ENCODE data around the gene CASP1. TPM values are rescaled to one million over a fixed set of nuclear protein-coding genes. Genes with fewer than 3 reads are reported as not detected.

The CASP1 gene
- total RNA-seq, 1 donor = 12.3 TPM

GRCh38 chr11:105052487-105052886 lies 17.5 kb upstream of the CASP1 start:
- TF ChIP-seq CTCF (IDR thresholded peaks at IDR 0.05; ENCODE audit: insufficient read depth, low read length) = no peak
- no peak for DNase-seq (ENCODE audit: low read depth)
- H3K4me3 ChIP-seq (ENCODE audit: low read depth, low read length) = no peak overlapping the region

- H3K4me3 ChIP-seq (ENCODE audit: low read depth, low read length) = no peak overlapping the region
- TF ChIP-seq CTCF (IDR thresholded peaks at IDR 0.05; ENCODE audit: insufficient read depth, low read length) = no peak
- no peak for DNase-seq (ENCODE audit: low read depth)
Measured at GRCh38 chr11:105051559-105051958, 16.6 kb upstream of the CASP1 start.

DNA sequence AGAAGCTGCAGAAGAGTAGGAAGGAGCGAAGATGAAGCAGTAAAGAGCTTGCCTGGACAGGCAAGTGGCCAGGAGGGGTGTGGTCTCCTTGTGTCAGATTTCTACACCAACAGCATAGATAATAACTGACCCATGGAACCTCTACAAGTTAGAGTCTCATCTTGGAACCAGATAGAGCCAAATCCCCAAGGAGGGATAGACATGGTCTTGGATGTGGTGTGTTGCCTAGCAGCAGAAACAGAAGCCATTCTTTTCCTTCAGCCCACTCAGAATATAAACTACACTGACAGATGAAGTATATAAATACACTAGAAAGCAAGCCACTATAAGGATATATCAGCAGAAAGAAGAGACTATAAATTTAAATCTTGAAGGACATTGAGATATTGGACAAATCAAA lies 14.5 kb upstream of the CASP1 start:
- H3K4me3 ChIP-seq (ENCODE audit: low read depth, low read length) = no peak overlapping the region
- no peak for DNase-seq (ENCODE audit: low read depth)
- no peak for TF ChIP-seq CTCF (IDR thresholded peaks at IDR 0.05; ENCODE audit: insufficient read depth, low read length)

DNA sequence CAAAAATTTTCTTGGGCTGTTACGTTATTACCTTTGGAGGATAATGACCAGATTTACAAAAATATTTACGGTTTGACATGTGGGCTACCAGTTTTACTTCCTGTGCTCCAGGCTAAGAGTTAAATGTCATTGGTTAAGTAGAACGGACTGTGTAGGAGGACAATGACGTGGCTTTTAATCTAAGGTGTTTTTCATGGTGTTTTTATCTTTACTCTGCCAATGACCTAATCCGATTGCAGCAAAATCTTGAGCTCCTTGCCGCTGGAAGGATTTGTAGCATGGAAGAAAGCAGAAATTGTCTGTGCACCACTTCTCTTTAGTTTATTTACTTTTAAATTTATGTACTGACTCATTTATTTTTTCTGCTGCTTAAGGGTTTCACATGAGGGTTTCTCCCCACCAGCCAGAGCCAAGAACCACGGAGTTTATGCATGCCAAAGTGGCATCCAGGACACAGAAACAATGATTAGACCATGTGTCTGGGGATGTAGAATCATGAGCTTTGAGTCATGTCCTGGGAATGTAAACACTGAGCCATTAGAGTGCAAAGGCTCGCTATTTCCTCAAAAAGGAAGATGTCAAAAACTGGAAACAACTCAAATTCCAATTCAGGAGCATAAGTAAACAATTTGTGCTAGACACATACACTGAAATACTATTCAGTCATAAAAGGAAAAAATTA lies 12.1 kb upstream of the CASP1 start:
- no peak for TF ChIP-seq CTCF (IDR thresholded peaks at IDR 0.05; ENCODE audit: insufficient read depth, low read length)
- no peak overlapping the region for H3K4me3 ChIP-seq (ENCODE audit: low read depth, low read length)
- peak; percentile 98 for DNase-seq (ENCODE audit: low read depth)

- DNase-seq (ENCODE audit: low read depth) = peak; percentile 46
- TF ChIP-seq CTCF (IDR thresholded peaks at IDR 0.05; ENCODE audit: insufficient read depth, low read length) = no peak
- peak overlapping the region; percentile 58 for H3K4me3 ChIP-seq (ENCODE audit: low read depth, low read length)
Measured at GRCh38 chr11:105045676-105046296, 10.8 kb upstream of the CASP1 start.

- peak within 1 kb of the TSS; percentile 58 for H3K4me3 ChIP-seq (ENCODE audit: low read depth, low read length)
- peak; percentile 83 for DNase-seq (ENCODE audit: low read depth)
Measured at GRCh38 chr11:105044557-105045524, 9.9 kb upstream of the CASP1 start, which contains the start of gene CARD16. TSS of gene CARD16 (minus strand) at chr11:105045335. CDS start at chr11:105045297, 38 bp downstream.

DNA sequence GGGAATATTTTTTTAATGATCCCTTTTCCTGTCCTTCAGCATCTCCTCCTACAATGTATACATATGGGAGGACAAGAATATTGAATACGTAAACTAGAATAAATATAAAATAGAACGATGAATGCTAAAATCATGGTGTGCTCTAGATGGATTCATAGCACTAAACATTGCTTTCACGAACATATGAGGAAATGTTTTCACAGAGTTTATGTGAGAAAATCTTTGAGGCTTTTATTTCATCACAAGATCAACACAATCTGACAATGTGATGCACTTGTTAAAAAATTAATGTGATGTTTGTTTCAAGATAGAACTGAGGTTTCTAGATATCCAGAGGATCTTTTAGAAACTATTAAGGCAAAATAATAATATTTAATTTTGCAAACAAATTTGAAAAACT lies 7.2 kb upstream of the CASP1 start:
- no peak for DNase-seq (ENCODE audit: low read depth)
- no peak overlapping the region for H3K4me3 ChIP-seq (ENCODE audit: low read depth, low read length)
- TF ChIP-seq CTCF (IDR thresholded peaks at IDR 0.05; ENCODE audit: insufficient read depth, low read length) = no peak

Data from fibroblast of the aortic adventitia (primary cell).